DND-41 (cell line): Measurements from ENCODE around the gene GSN.

Source experiments
- EZH2 ChIP-seq: IDR thresholded peaks from 3 replicates; pipeline ENCODE4 v1.6.1; 2012; ENCODE audit warnings: borderline replicate concordance, low read depth, mild to moderate bottlenecking, moderate library complexity, low read length, inconsistent platforms; ENCODE audit not compliant: severe bottlenecking
- TF ChIP-seq, protein P1 (sequence below): IDR thresholded peaks from 2 replicates; pipeline ENCODE4 v1.5.1; 2012; ENCODE audit warnings: borderline replicate concordance, low read length, moderate library complexity, mild to moderate bottlenecking; ENCODE audit not compliant: poor library complexity, severe bottlenecking; ENCODE audit errors: extremely low read depth

DNA sequence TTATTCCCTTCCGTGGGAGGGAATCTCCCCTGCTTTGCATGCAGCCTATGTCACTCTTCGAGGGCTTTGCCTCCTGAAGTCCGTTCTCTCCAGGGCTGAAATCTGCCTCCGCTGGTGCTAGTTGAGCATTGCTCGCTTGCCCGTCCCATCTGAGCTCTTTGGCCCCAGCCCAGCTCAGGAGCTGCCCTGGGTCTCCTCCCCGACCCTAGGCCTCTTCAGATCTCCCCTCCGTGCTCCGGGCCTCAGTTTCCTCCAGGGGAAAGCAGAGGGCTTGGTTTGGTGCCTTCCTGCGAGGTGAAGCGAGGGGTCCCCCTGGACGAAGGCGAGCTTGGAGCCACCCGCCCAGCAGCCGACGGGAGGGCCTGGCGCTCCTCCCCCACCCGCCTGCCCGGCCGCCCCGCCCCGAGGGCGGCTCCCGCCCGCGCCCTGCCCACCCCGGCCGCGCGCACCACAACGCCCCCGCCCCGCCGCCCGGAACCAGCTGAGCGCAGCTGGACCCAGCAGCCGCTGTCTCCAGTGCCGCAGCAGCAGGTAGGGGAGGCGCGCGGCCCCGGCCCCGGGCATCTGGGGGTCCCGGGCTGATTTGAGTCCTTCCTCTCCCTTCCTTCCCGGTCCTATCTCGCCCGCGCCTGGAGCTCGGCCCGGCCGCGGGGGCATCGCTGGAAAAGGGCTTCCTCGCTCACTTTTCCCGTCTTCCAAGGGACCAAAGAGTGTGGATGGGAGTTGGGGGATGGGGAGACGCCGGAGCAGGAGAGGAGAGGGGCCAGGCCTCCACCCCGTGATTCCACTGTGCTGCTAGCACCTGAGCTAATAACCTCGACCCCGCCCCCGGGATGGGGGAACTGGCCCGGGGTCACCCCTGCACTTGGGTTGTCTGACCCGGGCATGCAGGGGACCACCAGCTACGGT lies at the start of gene GSN:
- TF ChIP-seq, protein P1, sequence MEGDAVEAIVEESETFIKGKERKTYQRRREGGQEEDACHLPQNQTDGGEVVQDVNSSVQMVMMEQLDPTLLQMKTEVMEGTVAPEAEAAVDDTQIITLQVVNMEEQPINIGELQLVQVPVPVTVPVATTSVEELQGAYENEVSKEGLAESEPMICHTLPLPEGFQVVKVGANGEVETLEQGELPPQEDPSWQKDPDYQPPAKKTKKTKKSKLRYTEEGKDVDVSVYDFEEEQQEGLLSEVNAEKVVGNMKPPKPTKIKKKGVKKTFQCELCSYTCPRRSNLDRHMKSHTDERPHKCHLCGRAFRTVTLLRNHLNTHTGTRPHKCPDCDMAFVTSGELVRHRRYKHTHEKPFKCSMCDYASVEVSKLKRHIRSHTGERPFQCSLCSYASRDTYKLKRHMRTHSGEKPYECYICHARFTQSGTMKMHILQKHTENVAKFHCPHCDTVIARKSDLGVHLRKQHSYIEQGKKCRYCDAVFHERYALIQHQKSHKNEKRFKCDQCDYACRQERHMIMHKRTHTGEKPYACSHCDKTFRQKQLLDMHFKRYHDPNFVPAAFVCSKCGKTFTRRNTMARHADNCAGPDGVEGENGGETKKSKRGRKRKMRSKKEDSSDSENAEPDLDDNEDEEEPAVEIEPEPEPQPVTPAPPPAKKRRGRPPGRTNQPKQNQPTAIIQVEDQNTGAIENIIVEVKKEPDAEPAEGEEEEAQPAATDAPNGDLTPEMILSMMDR: no peak
- TF ChIP-seq EZH2: no peak
